Kidney epithelial cell (primary cell): ENCODE measurements around the gene CD46. TPM values are rescaled to one million over a fixed set of nuclear protein-coding genes. Genes with fewer than 3 reads are reported as not detected.

ENCODE experiments used
- DNase-seq: peaks from one replicate; pipeline ENCODE4 v3.0.0-alpha.2; 2010; ENCODE audit warnings: low read depth
- H3K27me3 ChIP-seq: 2 replicates; pipeline ENCODE4 v1.6.0; 2011; ENCODE audit warnings: low read length; ENCODE audit not compliant: control insufficient read depth, insufficient read depth
- H3K36me3 ChIP-seq: 2 replicates; pipeline ENCODE4 v1.5.1; 2011; ENCODE audit warnings: low read length; ENCODE audit not compliant: control insufficient read depth, insufficient read depth
- H3K4me3 ChIP-seq: 2 replicates; pipeline ENCODE4 v1.5.1; 2011; ENCODE audit warnings: low read depth, mild to moderate bottlenecking, control low read depth, low read length
- total RNA-seq: library from RNA; depleted of rRNA; stranded (reverse); fragments of >200 nt; gene quantifications from 2 replicates; pipeline ENCODE4 v1.2.3, GENCODE V29; 2015
- TF ChIP-seq, protein P1 (sequence below): IDR thresholded peaks from 2 replicates; pipeline ENCODE4 v1.5.1; 2011; ENCODE audit warnings: mild to moderate bottlenecking, moderate library complexity, low read length, control low read depth, inconsistent platforms; ENCODE audit not compliant: insufficient read depth, poor library complexity, severe bottlenecking

CD46 gene
- total RNA-seq, 1 donor from 2014 or later: 138 TPM

DNA sequence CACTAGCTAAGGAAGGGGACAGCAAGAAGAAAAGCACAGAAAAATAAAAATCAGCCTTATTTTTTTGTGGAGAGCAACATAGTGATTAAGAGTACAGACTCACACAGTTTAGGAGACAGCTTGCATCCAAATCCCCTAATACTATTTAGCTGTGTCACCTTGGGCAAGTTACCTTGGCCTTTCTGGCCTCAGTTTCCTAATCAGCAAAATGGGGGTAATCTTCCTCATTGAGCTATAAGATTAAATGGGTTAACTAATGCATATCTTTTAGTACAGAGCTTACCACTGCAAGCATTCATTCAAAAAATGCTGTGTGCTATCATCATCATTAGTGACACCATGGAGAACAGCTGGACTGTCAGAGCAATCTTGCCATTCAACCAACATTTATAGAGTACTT, 77.7 kb downstream of the CD46 start:
- no peak for DNase-seq
- Histone ChIP-seq H3K36me3 (no peaks in the 10 kb centered on the region), H3K27me3 (no peaks in the 10 kb centered on the region), H3K4me3 (no peak overlapping the region)
- TF ChIP-seq, protein P1, sequence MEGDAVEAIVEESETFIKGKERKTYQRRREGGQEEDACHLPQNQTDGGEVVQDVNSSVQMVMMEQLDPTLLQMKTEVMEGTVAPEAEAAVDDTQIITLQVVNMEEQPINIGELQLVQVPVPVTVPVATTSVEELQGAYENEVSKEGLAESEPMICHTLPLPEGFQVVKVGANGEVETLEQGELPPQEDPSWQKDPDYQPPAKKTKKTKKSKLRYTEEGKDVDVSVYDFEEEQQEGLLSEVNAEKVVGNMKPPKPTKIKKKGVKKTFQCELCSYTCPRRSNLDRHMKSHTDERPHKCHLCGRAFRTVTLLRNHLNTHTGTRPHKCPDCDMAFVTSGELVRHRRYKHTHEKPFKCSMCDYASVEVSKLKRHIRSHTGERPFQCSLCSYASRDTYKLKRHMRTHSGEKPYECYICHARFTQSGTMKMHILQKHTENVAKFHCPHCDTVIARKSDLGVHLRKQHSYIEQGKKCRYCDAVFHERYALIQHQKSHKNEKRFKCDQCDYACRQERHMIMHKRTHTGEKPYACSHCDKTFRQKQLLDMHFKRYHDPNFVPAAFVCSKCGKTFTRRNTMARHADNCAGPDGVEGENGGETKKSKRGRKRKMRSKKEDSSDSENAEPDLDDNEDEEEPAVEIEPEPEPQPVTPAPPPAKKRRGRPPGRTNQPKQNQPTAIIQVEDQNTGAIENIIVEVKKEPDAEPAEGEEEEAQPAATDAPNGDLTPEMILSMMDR: no peak

DNA sequence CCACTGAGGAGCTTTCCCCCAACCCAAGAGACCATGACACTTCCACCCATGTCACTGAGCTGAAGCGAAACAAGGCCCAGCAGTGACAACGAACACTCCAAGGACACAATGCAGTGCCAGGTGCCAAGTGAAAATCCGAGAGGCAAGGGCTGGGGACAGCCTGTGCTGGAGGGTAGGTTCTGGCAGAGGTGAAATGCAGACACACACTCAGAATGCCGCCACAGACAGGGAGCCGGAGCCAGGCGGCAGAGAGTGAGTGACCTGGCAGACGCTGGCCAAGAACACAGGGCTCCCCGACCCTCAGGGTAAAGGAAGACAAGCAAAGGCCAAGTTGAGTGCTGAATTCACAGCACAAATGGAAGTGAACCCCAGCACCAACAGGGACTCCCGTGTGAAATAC, 78.9 kb downstream of the CD46 start:
- TF ChIP-seq, protein P1: no peak
- Histone ChIP-seq H3K36me3 (no peaks in the 10 kb centered on the region), H3K4me3 (no peak overlapping the region), H3K27me3 (no peaks in the 10 kb centered on the region)
- DNase-seq: no peak

DNA sequence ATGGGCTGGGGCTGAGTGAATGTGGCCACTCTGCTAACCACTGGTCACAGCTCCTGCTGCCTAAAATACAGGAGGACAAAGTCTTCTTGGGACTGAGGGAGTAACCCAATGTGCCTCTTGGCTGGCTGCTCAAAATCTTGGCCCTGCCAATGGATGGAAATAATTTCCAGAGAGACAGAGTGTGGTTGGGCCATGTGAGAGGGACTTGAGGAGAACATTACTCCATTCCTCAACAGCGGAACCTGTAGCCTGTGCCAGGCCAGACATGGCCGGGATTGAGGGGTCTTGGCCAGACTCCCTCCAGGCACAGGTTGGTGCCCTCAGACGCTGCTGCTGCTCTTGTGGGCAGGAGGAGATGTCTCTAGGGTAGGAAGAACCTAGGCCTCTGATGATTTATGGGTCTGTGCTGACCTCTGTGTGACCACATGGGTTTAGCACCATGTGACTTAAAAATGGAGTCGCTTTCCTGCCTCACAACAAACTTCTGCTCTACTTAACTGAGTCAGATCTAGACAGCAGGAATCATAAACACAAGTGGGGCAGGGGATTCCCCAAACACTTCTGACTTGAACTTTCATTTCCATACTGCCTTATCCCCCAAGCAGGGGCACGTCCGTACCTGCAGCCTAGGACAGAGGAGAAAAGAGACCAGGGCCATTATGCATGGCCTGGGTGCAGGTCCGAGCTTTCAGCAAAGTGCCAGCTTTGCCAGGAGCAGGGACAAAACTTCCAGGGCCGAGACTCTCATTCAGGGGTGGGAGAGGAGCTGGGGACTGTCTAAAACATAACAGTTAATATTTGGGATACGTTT, 79.9 kb downstream of the CD46 start:
- DNase-seq: no peak
- no peaks in the 10 kb centered on the region for H3K27me3 ChIP-seq

DNA sequence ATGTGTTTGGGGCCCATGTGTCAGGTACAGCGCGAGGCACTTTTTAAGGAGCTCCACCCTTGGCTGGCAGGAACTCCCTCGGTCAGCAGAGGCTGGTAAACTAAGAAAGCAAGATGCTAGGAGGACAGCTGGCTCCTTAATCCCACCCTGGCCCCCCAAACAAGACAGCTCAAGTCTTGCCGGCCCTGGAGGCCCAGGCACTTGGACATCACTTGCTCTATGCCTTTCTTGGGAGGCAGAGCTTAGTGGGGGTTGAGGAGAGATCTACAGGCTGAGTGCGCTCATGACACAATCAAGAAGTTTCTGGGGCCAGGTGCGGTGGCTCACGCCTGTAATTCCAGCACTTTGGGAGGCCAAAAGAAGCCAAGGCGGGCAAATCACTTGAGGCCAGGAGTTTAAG, 80.9 kb downstream of the CD46 start:
- TF ChIP-seq, protein P1: no peak
- H3K4me3 ChIP-seq: no peak overlapping the region
- H3K36me3 ChIP-seq: no peaks in the 10 kb centered on the region
- no peak for DNase-seq
- H3K27me3 ChIP-seq: no peaks in the 10 kb centered on the region

More for the DNA sequence above, 79.9 kb downstream of the CD46 start:
- Histone ChIP-seq H3K36me3 (no peaks in the 10 kb centered on the region), H3K4me3 (no peak overlapping the region)
- TF ChIP-seq, protein P1: no peak

DNA sequence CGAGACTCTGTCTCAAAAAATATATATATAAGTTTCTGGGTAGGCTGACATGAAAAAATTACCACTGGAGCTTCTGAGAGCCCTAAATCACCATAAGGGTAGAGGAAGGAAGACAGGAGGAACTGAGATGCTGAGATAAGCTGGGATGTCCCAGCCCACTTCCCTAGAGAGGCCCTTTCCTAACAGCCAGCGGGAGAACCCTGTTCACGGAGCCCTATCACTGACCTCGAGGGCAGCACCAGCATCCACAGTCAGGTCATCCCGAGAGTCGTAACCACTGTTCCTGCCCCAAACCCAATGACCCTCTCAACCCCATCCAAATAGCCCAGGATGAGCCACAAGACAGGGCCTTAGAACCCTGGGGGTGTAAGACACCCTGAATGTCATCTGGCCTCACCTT, 81.5 kb downstream of the CD46 start:
- TF ChIP-seq, protein P1: no peak
- no peak for DNase-seq
- Histone ChIP-seq H3K27me3 (no peaks in the 10 kb centered on the region), H3K36me3 (no peaks in the 10 kb centered on the region), H3K4me3 (no peak overlapping the region)

DNA sequence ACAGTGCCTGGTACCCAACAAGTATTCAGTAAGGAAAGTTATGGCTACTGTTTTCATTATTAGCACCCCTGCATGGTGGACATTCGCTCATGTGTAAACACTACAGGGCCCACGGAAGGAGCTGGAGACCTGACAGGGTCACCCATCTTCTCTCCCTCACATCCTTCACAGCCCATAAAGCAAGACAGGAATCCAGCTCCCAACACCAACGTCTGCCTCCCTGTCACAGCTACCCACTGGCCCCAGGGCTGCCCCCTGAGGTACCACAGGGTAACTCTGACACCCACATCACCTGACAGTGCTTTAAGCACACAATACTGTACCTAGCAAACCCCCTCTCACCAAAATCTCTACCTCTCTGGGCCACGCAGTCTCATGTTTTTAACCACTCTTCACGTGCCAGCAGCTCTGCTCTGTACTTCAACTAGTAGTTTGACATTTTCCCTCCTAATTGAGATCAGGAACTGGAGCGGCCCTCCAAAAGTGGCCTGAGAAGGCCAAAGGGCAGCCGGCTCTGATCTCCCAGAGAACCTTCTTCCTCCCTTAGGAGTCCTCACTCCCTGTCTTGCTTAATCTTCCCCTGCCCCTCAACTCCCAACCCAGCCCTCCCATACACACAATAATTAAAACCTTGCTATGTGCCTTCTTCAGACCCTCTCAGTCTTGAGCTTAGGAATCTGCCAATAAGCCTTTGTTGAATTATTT, 82.3 kb downstream of the CD46 start:
- Histone ChIP-seq H3K36me3 (no peaks in the 10 kb centered on the region), H3K27me3 (no peaks in the 10 kb centered on the region), H3K4me3 (no peak overlapping the region)
- TF ChIP-seq, protein P1: no peak
- DNase-seq: no peak
